ENCODE results near the gene DSE.

The DSE gene

DNA sequence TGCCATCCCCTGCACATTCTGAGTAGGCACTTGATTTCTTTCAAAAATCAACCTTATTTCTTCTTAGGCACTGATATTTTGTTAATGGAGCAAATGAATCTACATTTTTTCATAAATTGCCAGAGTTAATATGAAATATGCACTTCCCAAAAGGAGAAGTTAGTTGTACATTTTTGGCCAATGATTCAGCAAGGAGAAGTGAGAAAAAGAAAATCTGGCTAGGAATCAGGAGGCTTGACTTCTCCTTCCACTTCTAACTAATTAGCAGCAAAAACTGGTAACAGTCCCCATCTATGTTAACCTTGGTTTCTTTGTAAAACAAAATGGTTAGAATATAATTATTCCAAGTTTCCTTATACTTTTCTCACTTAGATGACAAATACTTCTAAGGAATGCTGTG lies 7.0 kb upstream of the DSE start:
- no peak for DNase-seq

DNA sequence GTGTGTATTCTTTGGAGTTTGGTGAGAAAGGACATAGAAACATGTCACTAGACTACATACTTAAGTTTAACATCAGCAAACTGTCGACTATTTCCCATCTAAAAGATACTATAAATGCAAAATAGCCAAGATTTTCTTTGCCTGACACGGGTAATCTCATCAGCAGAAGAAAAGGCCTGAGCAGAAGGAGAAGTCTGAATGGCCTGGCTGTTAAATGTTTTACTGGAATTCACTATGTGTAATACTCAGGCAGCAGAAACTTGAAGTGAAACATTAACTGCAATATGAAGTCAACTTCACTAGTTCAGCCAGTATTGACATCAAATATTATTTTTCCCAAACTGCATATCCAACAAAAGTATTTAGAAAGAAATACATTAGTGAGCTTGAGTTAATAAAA lies 6.4 kb upstream of the DSE start:
- DNase-seq: no peak

DNA sequence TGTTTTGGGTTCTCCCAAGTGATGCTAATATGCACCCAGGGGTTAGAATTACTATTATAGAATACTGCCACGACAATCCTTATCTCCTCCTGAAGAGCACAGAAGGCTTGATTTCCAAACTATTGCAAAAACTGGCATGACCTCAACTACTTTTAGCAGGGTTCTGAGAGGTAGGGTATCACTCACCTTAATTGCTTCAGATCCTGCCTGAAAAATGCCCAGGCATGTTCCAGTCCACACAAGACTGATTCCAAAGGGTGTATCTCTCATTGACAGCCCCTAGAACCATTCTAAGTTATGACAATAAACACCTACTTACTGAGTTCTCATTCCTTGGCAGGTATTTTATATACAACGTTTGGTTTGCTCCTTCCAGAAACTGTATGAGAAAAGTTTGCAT lies 5.0 kb upstream of the DSE start:
- no peak for DNase-seq

DNA sequence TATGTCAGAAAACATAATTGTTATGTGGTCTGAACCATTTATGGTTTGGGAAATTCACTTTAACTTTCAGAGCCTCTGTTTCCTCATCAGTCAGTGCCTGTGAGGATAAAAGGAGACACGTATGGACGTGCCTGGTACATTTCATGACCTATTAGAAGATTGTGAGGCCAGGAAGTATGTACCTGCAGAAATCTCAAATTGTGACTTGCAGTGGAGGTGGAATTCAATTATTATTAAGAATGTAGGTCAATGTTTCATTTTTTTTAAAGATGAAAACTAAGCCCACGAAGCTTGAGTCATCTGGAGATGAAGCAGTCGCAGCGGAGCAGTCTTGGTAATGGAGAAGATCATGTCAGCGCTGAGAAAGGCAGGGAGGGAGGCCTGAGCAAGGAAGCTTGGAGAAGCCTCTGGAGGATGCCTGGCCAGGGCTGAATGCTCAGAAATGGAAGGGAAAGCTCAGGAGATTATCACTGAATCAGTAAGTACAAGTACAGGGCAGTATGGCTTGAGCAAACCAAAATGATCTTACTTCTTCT lies 3.9 kb upstream of the DSE start:
- DNase-seq: no peak

DNA sequence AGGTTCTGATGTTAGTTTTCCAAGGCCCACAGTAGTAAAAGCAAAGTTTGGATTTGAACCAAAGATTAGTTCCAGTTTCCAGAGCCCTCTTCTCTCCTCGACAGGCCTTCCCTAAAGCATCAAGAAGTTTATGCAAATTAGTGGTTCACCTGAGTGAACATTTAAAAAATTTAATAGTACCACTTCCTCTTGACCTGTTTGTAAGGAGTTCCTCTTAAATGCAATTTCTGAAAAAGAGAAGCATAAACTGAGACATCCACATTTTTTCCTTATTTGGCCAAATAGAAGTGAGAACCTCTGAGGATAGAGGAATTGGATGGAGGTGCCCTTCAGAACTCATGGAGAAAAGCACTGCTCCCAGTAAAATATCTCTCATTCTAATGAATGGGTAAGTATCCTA lies 1.2 kb upstream of the DSE start:
- DNase-seq: no peak

DNA sequence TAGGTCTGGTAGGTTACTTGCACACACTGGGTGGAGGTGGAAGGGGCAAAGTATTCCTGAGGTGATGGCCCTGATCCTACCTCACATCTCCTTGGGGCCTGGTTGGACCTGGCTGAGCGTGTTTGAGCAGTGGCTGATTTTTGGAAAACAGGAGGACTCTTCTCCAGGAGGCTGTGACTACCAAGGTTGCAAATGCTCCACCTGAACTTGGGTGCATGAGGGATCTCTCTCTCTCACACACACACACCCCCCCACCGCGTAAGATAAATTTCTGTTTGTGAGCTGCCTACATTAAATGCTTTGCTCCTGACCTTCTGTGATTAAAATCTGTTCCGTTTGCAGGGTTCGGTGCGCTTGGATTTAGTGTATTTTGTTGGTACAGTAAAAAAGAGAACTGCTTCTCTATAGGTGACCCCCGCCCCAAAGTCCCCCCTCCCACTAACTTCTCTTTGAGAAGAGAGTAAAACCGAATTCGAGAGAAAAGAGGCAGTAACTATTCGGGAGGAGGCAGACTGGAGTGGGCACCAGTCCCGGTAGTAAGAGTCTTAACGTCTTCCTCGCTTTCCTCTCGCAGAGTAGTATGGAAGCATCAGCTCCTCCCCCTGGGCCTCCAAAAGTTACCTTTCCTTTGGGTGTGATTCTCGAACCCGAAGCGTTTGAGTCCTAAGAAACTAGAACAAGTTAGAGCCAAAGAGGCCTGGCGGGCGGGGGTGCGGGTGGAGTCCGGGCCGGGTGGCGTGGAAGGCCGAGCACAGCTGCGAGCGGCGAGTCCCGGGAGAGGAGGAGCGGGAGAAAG lies 585 bp upstream of the DSE start:
- no peak for DNase-seq

DNA sequence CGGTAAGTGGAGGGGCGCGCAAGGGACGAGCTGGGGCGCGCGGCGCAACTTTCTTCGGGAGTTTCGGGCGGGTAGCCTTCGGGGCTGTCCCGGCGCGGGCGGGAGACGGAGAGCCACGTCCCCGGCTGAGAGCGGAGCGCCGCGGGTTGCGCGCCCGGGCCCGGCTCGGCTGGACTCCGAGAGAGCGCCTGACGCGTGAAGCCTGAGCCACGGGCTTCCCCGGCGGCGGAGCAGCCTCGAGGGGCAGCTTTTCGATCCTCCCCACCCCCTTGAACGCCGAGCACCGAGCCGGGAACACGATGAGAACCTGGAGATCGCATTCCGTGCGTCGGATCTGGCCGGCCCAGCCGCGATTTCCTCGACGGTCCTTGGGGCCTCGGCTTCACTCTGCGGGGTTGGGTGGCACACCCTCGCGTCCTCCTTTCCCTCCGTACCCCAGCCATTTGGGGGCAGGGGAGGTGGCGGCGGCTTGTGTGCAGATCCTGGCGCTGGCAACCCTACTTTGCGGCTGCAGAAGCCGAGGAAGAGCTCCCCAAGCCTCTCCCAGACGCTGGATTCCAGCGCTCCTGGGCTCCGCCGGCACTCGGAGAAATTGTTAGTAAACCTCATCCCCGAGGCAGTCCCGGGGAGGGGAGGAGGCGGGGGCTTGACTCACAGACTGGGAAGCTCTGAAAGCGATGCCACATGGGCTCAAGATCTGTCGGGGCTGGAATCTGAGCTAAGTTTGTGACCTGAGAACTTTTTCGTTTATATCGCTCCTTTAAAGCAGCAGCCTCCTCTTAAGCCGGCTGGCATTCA lies 572 bp downstream of the DSE start:
- DNase-seq: no peak

DNA sequence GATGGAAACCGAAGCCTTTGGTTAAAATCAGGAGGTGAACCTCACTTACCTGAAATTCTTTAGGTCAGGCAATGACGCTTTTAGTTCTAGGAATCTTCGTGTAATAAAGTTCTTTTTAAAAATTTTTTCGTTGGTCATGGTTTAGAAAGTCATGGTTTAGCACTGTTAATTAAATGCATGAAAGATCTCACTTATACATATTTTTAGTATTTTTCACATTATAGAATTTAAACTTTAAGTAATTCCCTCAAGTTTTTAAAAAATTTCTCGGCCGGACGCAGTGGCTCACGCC lies 1.1 kb downstream of the DSE start:
- DNase-seq: no peak

DNA sequence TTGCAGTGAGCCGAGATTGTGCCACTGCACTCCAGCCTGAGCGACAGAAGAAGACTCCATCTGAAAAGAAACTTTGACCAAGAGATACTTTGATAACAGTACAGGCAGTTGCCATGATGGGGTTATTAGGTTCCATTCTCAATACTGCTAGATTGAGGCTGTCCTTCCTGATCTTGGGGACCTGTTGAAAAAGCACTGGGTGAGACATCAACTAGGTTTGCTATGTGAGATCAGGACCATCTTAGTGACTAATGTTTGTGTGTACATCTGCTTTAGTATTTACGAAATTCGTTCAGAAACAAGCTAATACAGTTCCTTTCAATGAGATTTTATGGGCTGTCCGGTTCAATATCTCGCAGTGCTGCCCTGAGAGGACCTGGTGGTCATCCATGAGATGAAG lies 2.6 kb downstream of the DSE start:
- no peak for DNase-seq

DNA sequence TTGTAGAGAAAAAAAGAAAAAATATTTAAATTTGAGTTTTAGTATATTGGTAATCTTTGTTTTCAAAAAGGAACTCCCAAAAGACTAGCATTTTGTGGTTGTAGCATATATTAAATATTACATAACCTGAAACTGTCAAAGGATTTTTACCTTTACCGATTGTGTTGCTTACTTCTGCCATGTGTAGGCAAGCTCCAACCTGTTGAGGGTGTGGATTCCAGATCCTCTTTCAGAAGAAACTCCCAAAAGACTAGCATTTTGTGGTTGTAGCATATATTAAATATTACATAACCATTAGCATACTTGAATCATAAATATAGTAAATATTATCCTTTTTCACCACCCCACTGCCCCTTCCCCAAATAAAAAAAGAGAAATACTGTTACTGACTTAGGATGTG lies 3.2 kb downstream of the DSE start:
- DNase-seq: no peak

DNA sequence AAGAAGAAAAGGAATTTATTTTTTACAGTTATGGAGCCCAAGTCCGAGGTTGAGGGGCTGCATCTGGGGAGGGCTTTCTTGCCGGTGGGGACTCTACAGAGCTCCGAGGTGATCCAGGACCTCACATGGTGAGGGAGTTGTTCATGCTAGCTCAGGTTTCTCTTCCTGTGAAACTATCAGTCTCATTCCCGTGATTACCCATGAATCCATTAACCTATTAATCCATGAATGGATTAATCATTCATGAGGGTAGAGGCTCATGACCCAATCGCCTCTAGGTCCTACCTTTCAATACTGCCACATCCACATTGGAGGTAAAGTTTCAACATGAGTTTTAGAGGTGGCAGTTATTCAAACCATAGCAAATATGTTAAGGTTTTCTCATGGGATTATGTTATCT lies 3.8 kb downstream of the DSE start:
- DNase-seq: no peak

DNA sequence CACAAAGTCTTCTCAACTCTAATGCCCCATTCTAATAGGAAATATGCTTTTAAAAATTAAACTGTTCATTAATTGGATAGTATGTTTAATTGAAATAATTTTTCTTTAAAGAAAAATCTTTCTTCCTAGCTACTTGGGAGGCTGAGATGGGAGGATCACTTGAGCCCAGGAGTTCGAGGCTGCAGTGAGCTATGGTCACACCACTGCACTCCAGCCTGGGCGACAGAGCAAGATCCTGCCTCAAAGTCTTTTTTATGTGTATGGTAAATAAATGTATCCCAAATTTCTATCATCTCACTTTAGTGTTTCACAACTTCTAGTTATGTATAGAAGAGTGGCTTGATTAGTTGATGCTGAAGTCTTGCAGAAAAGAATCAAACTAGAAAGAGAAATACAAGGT lies 4.5 kb downstream of the DSE start:
- DNase-seq: no peak

DNA sequence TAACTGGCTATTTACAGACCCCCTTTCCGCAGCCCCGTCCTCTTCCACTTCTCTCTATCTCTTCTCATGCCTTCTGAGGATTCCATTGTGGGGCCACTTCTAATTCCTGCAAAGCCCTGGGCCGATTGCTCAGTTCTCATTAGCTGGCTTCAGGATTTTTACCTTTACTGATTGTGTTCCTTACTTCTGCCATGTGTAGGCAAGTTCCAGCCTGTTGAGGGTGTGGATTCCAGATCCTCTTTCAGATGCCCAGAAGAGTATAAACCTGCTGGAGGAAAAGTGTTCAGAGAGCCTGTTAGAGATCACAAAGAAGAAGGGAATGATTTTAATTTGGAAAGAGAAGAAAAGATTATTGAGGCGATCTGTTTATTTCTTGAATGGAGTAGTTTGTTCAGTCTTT lies 5.4 kb downstream of the DSE start:
- no peak for DNase-seq

DNA sequence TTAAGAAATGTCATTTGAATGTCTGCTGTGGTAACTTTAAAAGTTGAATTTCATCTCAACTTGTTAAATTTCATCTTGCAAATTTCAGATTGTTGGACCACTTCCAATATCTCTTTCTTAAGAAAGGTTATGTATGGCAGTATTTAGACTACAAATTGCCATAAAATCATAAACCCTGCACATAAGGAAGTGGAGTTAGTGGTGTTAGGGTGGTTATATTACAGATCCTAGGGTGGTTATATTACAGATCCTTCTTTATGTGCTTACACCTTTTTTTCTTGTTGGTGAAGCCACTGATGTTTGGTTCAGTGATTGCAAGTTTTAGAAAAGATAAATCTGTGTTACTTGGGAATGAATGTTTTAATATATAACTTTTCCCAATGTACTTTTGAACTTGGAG lies 9.0 kb downstream of the DSE start:
- no peak for DNase-seq

DNA sequence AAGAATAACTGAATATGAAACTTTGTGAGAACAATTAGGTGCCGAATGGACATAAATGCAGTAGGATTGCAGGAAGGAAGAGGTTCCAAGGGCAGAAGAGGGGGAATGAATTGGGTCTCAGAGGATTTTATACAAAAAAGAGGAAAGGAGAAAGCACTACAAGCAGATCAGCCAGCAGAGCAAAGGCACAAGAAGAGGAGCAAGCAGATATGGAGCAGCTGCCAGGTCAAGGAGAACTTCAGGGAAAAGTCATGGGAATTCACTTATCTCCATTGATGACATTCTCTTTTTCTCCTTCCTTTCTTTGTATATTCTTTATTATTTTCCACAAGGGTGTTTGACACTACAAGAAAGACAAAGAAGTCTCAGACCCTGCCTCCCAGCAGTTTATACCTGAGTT lies 9.6 kb downstream of the DSE start:
- DNase-seq: no peak

DNA sequence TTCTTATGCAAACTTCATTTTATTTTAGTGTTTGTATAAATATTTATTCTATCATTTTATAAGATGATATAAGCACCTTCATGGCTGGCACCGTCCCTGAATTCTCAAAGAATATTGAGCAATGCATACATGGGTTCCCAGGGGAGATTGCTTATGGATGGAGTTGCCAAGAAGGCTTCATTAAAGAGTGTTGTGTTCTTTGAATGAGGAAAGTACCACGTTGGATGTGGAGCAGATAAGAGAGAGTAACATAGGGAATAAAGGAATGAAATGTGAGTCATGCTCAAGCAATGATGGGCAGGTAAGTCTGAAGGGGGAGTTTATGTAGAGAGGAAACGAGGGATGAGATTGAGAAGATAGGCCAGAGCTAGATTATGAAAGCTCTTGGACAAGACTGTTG lies 10.3 kb downstream of the DSE start:
- DNase-seq: no peak

DNA sequence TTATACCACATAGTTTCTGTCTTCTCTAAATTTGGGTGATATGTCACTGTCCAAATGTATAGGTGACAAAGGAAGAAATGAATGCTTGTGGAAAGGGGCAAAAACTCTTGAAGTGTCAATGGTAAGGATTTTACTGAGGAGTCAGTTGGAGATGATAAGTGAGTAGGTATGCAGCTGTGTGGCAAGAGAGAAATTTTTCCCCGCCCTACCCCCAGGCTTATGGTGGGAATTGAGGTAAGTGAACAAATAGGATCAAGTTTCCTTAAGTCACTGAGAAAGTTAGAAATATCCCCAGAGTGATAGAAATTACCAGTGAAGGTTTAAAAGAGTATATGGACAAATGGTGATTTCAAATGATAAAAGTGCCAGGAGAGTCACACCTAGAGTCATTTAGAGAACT lies 11.8 kb downstream of the DSE start:
- no peak for DNase-seq

DNA sequence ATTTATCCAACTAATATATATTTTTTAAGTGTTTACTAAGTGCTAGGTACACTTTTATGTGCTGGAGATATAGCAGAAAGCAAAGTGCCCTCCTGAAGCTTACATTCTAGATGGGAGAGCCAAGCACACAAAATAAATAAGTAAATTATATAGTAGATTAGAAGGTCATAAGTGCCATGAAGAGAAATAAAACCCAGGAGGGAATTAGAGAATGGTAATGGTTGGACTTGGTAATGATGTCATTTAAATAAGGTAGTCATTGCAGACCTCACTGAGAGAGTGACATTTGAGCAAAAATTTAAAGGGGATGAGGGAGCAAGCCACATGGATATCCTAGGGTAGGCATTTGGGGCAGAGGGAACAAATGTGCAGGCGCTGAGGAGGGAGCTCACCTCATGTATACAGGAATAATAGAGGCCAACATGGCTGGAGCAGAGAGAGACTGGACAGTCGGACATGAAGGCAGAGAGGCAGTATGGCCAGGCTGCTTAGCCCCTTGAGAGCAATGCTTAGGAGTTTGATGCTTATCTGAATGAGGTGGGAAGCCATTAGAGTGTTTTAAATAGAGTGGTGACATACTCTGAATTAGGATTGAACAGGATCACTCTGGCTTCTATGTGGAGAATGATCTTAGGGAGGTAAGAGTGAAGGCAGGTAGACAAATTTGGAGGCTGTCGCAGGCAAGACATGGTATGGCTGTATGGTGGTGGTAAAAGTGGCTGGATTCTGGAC lies 14.1 kb downstream of the DSE start:
- DNase-seq: no peak

DNA sequence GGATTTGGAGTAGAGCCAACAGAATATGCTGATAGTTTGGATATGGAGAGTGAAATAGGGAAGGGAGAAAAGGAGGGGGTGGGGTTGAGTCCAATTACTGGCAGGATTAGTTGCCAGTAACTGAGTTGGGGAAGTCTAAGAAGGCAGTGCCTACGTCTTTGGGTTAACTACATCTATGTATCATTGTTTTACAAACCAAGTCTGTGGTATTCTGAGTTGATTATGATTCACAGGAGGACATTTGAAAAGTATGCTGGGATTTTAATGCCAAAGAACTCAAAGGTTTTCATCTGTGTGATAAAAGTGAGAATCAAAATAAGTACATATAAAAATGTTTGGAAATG lies 14.7 kb downstream of the DSE start:
- DNase-seq: no peak

DNA sequence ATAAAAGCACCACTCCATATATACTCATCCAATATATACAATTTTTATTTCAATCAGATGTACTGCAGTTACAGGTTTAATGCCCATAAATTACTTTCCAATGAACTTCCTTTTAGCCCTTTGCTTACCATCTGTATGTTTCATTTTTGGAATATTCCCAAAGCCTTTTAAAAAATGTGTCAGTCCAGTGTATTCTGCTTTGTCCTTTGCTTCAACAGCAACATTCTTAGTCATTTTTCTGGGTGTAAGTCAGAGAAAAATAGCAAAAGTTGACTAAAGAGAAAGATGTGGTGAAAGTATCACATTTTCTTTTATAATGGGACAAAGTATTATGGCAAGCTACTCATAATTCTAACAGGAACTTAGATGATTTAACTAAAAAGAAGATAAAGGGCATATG lies 15.2 kb downstream of the DSE start:
- no peak for DNase-seq

DNA sequence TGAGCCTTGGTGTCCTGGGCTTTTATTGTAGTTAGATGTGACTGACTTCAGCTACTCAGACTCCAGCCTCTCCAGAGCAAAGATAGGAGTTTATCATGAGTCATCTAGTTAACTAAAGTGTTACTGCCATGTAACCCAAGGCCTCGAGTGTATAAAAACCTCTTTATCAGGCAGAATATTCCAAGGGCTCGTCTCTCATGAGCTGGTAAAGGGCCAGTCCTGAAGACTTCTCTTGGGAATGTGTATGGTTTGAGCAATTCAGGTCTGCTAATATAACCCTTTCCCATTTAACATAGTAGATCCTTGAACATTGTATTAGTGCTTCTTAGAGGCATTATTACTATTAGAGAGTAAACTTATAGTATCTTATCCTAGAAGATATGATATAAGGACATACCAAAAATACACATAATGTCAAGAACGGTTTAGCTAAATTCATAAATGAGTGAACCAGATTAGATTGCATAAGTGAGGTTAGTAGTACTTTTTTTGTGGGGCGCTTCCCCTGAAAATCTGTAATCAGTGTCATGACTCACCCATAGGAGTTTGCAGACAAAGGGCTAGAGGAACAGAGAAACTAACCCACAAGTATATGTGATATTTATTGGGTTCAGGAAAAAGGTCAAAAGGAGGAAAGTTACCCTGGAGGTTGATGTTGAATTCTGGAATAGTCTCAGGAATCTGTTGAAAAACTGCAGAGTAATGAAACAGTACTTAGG lies 16.0 kb downstream of the DSE start:
- no peak for DNase-seq

DNA sequence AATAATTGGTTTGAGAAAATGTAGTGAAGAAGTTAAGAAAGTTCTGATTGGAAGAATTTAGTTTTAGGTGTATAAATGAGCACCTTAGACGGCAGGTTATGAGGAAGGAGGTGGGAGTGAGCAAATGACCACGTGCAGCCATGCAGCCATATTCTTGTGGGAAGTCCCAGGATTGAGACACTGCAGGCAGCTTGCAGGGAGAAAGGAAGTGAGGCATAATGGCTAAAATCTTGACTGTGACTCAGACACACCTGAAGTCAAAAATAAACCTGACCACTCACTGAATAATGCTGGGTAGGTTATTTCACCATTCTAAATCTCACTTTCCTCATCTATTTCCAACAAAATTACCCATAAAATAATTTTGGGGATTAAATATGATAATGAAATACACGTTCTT lies 16.6 kb downstream of the DSE start:
- DNase-seq: no peak

DNA sequence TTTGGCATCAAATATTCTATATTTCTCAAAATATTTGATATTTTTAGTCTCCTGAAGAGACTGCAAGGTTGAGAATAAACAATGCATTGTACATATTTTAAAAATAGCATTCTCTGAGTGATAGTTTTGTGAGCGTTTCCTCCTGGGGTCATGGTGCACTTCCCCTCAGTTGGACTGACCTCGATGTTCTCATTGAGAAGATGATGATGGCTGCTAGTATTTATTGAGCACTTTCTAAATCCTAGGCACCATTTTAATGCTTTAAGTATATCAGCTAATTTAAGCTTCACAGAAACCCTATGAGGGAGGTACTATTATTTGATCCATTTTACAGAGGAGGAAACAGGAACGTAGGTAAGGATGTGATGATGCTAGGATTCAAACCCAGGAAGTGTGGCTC lies 18.2 kb downstream of the DSE start:
- no peak for DNase-seq

Measured in SHP77 (cell line).